ENCODE data around the gene DDX6. TPM values are rescaled to one million over a fixed set of nuclear protein-coding genes. Genes with fewer than 3 reads are reported as not detected.

Gene DDX6
- total and polyA plus RNA-seq, 2 donors (not counting 3 experiments of a cell fraction or from before 2014, with no cell fraction given), result 19.1 to 138 TPM

GRCh38 chr11:118748056-118748455 lies 42.9 kb downstream of the DDX6 start:
- H3K4me2 ChIP-seq (ENCODE audit: insufficient read depth, low read length), result no peak overlapping the region
- POLR2A ChIA-PET, result no interaction called here

GRCh38 chr11:118746988-118747585 lies 43.9 kb downstream of the DDX6 start:
- FAIRE-seq (no peak), DNase-seq (ENCODE audit: low read depth, low spot score) (no peak)
- Histone ChIP-seq H3K9ac (replicated peaks; ENCODE audit: extremely low read depth, insufficient read depth, low read length) (no peak overlapping the region), H3K4me3 (replicated peaks in 1 of 3; ENCODE audit: insufficient read depth in 1 of 3, low read depth in 1 of 3, low read length in 3 of 3) (no peak overlapping the region), H3K27me3 (ENCODE audit: control insufficient read depth in 2 of 2, insufficient read depth in 2 of 2, low read length in 2 of 2) (no peaks in the 10 kb centered on the region), H3K4me1 (ENCODE audit: control insufficient read depth, extremely low read depth, insufficient read depth, low read length) (no peaks in the 10 kb centered on the region), H3K79me2 (ENCODE audit: control insufficient read depth, insufficient read depth, low read length) (no peaks in the 10 kb centered on the region), H3K9me3 (replicated peaks; ENCODE audit: control insufficient read depth, insufficient read depth, low read length) (no peaks in the 10 kb centered on the region), H4K20me1 (replicated peaks; ENCODE audit: control insufficient read depth, extremely low read depth, insufficient read depth, low read length) (no peaks in the 10 kb centered on the region), H3K27ac (ENCODE audit: insufficient read depth, low read depth, low read length) (no peak overlapping the region), H3K4me2 (ENCODE audit: insufficient read depth, low read length) (no peak overlapping the region), H3K9me1 (replicated peaks; ENCODE audit: control insufficient read depth, extremely low read depth, insufficient read depth, low read length) (no peaks in the 10 kb centered on the region), H3K36me3 (ENCODE audit: control insufficient read depth in 2 of 2, extremely low read depth in 1 of 2, insufficient read depth in 2 of 2, low read length in 2 of 2) (peaks cover 0 to 12% of the 10 kb centered on the region in 2 experiments), H2AFZ (ENCODE audit: low read depth, low read length) (no peak overlapping the region)
- no peak for TF ChIP-seq MAX (IDR thresholded peaks at IDR 0.05; ENCODE audit: insufficient read depth, insufficient read length)
- TF ChIP-seq JUN (IDR thresholded peaks at IDR 0.05; ENCODE audit: borderline replicate concordance, insufficient read depth, insufficient read length, low read depth), result no peak
- TF ChIP-seq FOS (IDR thresholded peaks at IDR 0.05; ENCODE audit: borderline replicate concordance, insufficient read depth, low read length), result no peak
- no peak for TF ChIP-seq POLR2AphosphoS5 (IDR thresholded peaks at IDR 0.05; ENCODE audit: insufficient read depth, low read depth, low read length)
- TF ChIP-seq GATA2 (IDR thresholded peaks at IDR 0.05; ENCODE audit: insufficient read depth, insufficient read length, low read depth, low read length), result no peak
- no peak for TF ChIP-seq POLR2A (IDR thresholded peaks at IDR 0.05; ENCODE audit: low read depth, low read length)
- TF ChIP-seq MYC (IDR thresholded peaks at IDR 0.05; ENCODE audit: low read depth, low read length), result no peak
- TF ChIP-seq EZH2 (IDR thresholded peaks at IDR 0.05; ENCODE audit: borderline replicate concordance, low read depth, low read length, severe bottlenecking), result no peak
- TF ChIP-seq, protein P1, sequence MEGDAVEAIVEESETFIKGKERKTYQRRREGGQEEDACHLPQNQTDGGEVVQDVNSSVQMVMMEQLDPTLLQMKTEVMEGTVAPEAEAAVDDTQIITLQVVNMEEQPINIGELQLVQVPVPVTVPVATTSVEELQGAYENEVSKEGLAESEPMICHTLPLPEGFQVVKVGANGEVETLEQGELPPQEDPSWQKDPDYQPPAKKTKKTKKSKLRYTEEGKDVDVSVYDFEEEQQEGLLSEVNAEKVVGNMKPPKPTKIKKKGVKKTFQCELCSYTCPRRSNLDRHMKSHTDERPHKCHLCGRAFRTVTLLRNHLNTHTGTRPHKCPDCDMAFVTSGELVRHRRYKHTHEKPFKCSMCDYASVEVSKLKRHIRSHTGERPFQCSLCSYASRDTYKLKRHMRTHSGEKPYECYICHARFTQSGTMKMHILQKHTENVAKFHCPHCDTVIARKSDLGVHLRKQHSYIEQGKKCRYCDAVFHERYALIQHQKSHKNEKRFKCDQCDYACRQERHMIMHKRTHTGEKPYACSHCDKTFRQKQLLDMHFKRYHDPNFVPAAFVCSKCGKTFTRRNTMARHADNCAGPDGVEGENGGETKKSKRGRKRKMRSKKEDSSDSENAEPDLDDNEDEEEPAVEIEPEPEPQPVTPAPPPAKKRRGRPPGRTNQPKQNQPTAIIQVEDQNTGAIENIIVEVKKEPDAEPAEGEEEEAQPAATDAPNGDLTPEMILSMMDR (IDR thresholded peaks at IDR 0.05; ENCODE audit: extremely low read depth in 1 of 2, insufficient read depth in 1 of 2, low read depth in 1 of 2, low read length in 2 of 2), result no peak
- ChIA-PET POLR2A (no interaction called here), CTCF (interaction anchor here (1.1 kb wide), 1 partner anchor 57 kb away, joined by 4 read pairs; no protein-coding TSS in a partner anchor)
- dilution Hi-C loops (cut with MboI; ENCODE audit: extremely low pct_ligation_motif_present, low sequenced_read_pairs), result no loop called here
- BruUV-seq (replicated peaks), result no TSS peak
- intact Hi-C loops (cut with micrococcal nuclease), result loop anchor here (5.0 kb wide), 1 partner anchor 55 kb away; no protein-coding TSS in a partner anchor

More at GRCh38 chr11:118748056-118748455, 42.9 kb downstream of the DDX6 start:
- FAIRE-seq (no peak), DNase-seq (ENCODE audit: low read depth, low spot score) (no peak)
- TF ChIP-seq GATA2 (IDR thresholded peaks at IDR 0.05; ENCODE audit: insufficient read depth, insufficient read length, low read depth, low read length), result no peak
- TF ChIP-seq POLR2AphosphoS5 (IDR thresholded peaks at IDR 0.05; ENCODE audit: insufficient read depth, low read depth, low read length), result no peak
- Histone ChIP-seq H3K9me3 (replicated peaks; ENCODE audit: control insufficient read depth, insufficient read depth, low read length) (no peaks in the 10 kb centered on the region), H2AFZ (ENCODE audit: low read depth, low read length) (no peak overlapping the region), H3K27ac (ENCODE audit: insufficient read depth, low read depth, low read length) (no peak overlapping the region), H3K4me3 (replicated peaks in 1 of 3; ENCODE audit: insufficient read depth in 1 of 3, low read depth in 1 of 3, low read length in 3 of 3) (no peak overlapping the region), H3K9ac (replicated peaks; ENCODE audit: extremely low read depth, insufficient read depth, low read length) (no peak overlapping the region), H3K4me1 (ENCODE audit: control insufficient read depth, extremely low read depth, insufficient read depth, low read length) (no peaks in the 10 kb centered on the region), H4K20me1 (replicated peaks; ENCODE audit: control insufficient read depth, extremely low read depth, insufficient read depth, low read length) (no peaks in the 10 kb centered on the region), H3K9me1 (replicated peaks; ENCODE audit: control insufficient read depth, extremely low read depth, insufficient read depth, low read length) (no peaks in the 10 kb centered on the region), H3K27me3 (ENCODE audit: control insufficient read depth in 2 of 2, insufficient read depth in 2 of 2, low read length in 2 of 2) (no peaks in the 10 kb centered on the region), H3K36me3 (ENCODE audit: control insufficient read depth in 2 of 2, extremely low read depth in 1 of 2, insufficient read depth in 2 of 2, low read length in 2 of 2) (peaks cover 0 to 16% of the 10 kb centered on the region in 2 experiments), H3K79me2 (ENCODE audit: control insufficient read depth, insufficient read depth, low read length) (no peaks in the 10 kb centered on the region)
- dilution Hi-C loops (cut with MboI; ENCODE audit: extremely low pct_ligation_motif_present, low sequenced_read_pairs) (no loop called here), intact Hi-C loops (cut with micrococcal nuclease) (loop anchor here (5.0 kb wide), 1 partner anchor 56 kb away; no protein-coding TSS in a partner anchor)
- CTCF ChIA-PET, result interaction anchor here (0.5 to 0.9 kb wide), 2 partner anchors 16 to 58 kb away, joined by 3 to 4 read pairs; no protein-coding TSS in a partner anchor
- BruUV-seq (replicated peaks), result no TSS peak
